HPDE6-E6E7 (cell line): Measurements from ENCODE around the gene RNF41.
A peak's percentile ranks its signal among the peaks of the same experiment; 100 is the strongest.

Source experiments
- DNase-seq: peaks from one replicate; pipeline ENCODE4 v3.0.0; 2011; ENCODE audit warnings: missing footprints; ENCODE audit errors: extremely low spot score

Gene RNF41

GRCh38 chr12:56243731-56244181, 22.0 kb upstream of the RNF41 start:
- DNase-seq = no peak

GRCh38 chr12:56242986-56243385, 21.3 kb upstream of the RNF41 start:
- DNase-seq = no peak

GRCh38 chr12:56241424-56242303, 19.9 kb upstream of the RNF41 start:
- no peak for DNase-seq

- DNase-seq = no peak
Observed at GRCh38 chr12:56237552-56237951, 15.8 kb upstream of the RNF41 start.

GRCh38 chr12:56236985-56237384, 15.3 kb upstream of the RNF41 start:
- DNase-seq = no peak

GRCh38 chr12:56236091-56236490, 14.4 kb upstream of the RNF41 start:
- no peak for DNase-seq

GRCh38 chr12:56234746-56235436, 13.2 kb upstream of the RNF41 start:
- DNase-seq = no peak

GRCh38 chr12:56231184-56231582, 9.5 kb upstream of the RNF41 start:
- DNase-seq = no peak

GRCh38 chr12:56230432-56231183, 8.9 kb upstream of the RNF41 start:
- no peak for DNase-seq

- DNase-seq = no peak
Observed at GRCh38 chr12:56229916-56230431, 8.3 kb upstream of the RNF41 start, which contains the start of gene SLC39A5. Gene SLC39A5, plus strand, starts transcription at chr12:56230051. Its CDS starts 1,224 bp downstream, at chr12:56231275.

GRCh38 chr12:56229082-56229481, 7.4 kb upstream of the RNF41 start:
- DNase-seq = no peak

- DNase-seq = no peak
Observed at GRCh38 chr12:56224954-56225353, 3.2 kb upstream of the RNF41 start.

GRCh38 chr12:56224102-56224701, 2.5 kb upstream of the RNF41 start, which contains the start of gene NABP2:
Gene NABP2, plus strand, starts transcription at chr12:56224342. Its CDS starts 515 bp downstream, at chr12:56224857.
- peak; percentile 100 for DNase-seq

GRCh38 chr12:56223571-56224101, 1.9 kb upstream of the RNF41 start:
- no peak for DNase-seq

- no peak for DNase-seq
Observed at GRCh38 chr12:56222531-56222895, 791 bp upstream of the RNF41 start.

GRCh38 chr12:56221232-56221756, 428 bp downstream of the RNF41 start:
- DNase-seq = peak; percentile 45

- no peak for DNase-seq
Observed at GRCh38 chr12:56220611-56221231, 1.0 kb downstream of the RNF41 start.

GRCh38 chr12:56219840-56220239, 1.9 kb downstream of the RNF41 start:
- no peak for DNase-seq

GRCh38 chr12:56216461-56216860, 5.3 kb downstream of the RNF41 start:
- no peak for DNase-seq

GRCh38 chr12:56213878-56214277, 7.8 kb downstream of the RNF41 start:
- DNase-seq = no peak
